AG09319 (cell line): ENCODE data around the gene TULP4.

Source experiments
- DNase-seq: peaks from one replicate; pipeline ENCODE4 v3.0.0-alpha.2; 2010; ENCODE audit warnings: low read depth; ENCODE audit errors: extremely low read depth
- TF ChIP-seq, protein P1 (sequence below): IDR thresholded peaks from 2 replicates; pipeline ENCODE4 v1.5.1; 2011; ENCODE audit warnings: low read depth, mild to moderate bottlenecking, inconsistent platforms, low read length, moderate library complexity

Gene TULP4

DNA sequence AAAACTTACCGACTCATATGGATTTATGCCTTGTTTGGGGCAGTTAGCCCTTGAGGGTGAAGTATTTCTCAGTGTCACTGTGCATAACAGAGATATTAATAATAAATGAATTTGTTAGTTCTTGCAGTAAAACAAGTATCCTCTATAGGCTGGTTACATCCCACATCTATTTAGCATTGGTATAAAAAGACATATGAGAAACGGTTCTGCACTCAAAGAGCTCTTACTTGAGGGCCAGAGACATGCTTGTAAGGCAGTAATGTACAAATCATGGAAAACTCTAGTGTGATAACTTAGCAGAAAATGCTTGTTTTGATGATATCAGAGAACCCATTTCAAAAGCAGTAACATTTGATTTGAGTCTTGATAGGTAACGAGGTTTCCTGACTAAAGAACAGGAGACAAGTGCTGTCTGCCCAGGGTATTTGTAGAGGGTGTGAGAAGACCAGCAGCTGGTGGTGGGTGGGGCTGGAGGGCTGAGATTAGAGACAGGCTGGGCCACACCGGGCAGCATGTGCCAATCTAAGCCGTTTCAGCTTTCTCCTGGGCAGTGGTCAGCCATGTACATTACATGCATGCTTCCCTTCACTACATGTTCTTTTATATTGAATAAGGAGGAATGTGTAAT, 46.3 kb downstream of the TULP4 start:
- TF ChIP-seq, protein P1, sequence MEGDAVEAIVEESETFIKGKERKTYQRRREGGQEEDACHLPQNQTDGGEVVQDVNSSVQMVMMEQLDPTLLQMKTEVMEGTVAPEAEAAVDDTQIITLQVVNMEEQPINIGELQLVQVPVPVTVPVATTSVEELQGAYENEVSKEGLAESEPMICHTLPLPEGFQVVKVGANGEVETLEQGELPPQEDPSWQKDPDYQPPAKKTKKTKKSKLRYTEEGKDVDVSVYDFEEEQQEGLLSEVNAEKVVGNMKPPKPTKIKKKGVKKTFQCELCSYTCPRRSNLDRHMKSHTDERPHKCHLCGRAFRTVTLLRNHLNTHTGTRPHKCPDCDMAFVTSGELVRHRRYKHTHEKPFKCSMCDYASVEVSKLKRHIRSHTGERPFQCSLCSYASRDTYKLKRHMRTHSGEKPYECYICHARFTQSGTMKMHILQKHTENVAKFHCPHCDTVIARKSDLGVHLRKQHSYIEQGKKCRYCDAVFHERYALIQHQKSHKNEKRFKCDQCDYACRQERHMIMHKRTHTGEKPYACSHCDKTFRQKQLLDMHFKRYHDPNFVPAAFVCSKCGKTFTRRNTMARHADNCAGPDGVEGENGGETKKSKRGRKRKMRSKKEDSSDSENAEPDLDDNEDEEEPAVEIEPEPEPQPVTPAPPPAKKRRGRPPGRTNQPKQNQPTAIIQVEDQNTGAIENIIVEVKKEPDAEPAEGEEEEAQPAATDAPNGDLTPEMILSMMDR, result no peak
- no peak for DNase-seq

DNA sequence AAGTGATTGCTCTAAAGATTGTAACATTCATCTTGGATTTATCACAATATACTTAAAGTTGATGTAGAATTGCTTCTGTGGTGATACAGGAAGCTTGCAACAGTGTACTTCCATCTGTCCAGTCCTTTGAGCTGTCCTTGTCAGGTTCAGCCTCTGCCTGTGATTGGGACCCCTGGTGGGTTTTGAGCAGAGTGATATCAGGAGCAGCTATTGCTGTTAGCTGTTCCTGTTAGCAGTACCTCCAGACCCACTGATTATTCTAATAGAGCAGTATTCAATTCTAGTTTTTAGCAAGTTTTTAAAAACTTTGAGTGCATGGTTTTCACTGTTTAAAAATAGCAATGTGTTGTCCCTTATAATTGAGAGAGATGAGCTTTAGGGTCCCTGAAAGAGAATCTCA, 48.8 kb downstream of the TULP4 start:
- TF ChIP-seq, protein P1, result no peak

DNA sequence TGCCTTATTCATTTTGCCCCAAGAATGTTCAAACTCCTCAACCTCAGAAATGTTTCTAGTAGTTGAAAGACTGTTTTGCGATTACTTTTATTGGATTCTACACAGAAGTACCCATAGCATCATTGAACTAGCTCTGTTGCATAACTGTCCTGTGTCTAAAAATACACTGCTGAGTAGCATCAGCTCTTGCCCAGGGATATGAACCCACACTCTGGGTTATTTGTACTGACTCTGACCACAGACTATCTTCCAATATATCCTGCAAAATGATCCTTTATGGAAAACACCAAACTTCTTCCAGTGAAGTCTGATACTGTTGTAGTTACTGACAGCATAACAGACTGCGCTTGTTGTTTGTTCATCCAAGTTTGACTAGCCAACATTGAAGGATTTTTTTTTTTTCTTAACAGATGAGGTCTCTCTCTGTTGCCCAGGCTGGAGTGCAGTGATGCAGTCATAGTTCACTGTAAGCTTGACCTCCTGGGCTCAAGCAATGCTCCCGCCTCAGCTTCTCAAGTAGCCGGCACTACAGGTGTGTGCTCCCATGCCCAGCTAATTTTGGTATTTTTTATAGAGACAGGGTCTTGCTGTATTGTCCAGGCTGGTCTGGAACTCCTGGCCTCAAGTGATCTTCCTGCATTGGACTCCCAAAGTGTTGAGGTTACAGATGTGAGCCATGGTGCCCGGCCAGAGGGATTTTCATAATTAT, 49.9 kb downstream of the TULP4 start:
- no peak for DNase-seq
- TF ChIP-seq, protein P1, result no peak

More for the DNA sequence above, 48.8 kb downstream of the TULP4 start:
- DNase-seq, result no peak

GRCh38 chr6:158366363-158366762, 54.1 kb downstream of the TULP4 start:
- TF ChIP-seq, protein P1, result no peak
- no peak for DNase-seq

DNA sequence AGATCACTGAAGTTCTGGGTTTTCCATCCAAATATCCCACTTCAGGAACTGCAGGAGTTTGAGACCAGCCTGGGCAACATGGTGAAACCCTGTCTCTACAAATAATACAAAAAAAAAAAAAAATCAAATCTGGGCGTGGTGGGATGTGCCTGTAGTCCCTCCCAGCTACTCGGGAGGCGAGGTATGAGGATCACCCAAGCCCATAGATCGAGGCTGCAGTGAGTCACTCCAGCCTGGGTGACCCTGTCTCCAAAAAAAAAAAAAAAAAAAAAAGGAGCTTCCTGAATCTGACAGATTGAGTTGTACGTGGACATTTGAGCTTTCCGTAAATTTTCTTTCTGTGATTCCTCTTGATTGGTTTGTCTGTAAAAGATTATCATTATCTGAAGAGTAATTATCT, 55.6 kb downstream of the TULP4 start:
- TF ChIP-seq, protein P1, result no peak
- no peak for DNase-seq

DNA sequence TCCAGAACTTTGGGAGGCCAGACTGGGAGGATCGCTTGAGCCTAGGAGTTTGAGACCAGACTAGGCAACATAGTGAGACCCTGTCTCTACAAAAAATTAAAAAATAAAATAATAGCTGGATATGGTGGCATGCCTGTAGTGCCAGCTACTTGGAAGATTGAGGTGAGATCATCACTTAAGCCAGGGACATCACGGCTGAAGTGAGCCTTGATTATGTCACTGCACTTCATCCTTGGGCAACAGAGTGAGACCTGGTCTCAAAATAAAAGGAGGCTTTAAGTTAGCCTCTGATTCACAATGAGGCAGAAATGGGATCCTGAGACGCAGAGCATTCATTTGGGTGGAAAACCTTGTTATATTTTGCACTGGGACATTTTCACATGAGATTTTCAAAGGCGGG, 57.0 kb downstream of the TULP4 start:
- no peak for DNase-seq
- TF ChIP-seq, protein P1, result no peak

DNA sequence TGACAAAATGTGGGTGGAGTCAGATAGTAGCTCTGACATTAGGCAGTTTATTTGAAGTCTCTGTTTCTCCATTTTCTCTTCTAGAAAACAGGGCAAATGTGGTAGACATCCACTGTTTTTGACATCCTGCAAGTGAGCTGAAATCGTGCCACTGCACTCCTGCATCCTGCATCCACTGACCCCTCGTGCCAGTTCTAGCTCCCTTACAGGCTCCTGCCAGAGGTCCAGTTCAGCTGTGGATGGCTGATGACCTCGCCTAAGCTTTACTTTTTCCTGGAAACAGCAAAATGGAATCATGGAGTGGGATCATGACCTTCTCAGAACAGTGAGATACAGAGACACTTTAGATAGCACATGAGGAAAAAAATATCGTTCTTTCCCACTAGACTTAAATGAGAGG, 58.5 kb downstream of the TULP4 start:
- DNase-seq, result no peak
- TF ChIP-seq, protein P1, result no peak
